SK-N-SH (cell line): ENCODE data around the gene COL1A2.

ENCODE experiments used
- EP300 ChIP-seq, 2 experiments: IDR thresholded peaks; 2 replicates each; pipeline versions ENCODE4 v1.4.0 to v1.6.1; 2012; ENCODE audit warnings: borderline replicate concordance in 1 of 2, low read depth in 1 of 2, low read length in 1 of 2
- GABPA ChIP-seq: IDR thresholded peaks from 2 replicates; pipeline ENCODE4 v1.4.0; 2012; ENCODE audit warnings: low read depth, mild to moderate bottlenecking
- NRF1 ChIP-seq: IDR thresholded peaks from 2 replicates; pipeline ENCODE4 v1.6.1; 2012; ENCODE audit warnings: low read depth, mild to moderate bottlenecking, low read length
- POLR2AphosphoS5 ChIP-seq: IDR thresholded peaks from 2 replicates; pipeline ENCODE4 v1.6.1; 2012; ENCODE audit warnings: low read depth, low read length
- TEAD4 ChIP-seq: IDR thresholded peaks from 2 replicates; pipeline ENCODE4 v1.4.0; 2012; ENCODE audit warnings: mild to moderate bottlenecking, borderline replicate concordance; ENCODE audit not compliant: insufficient read depth
- USF2 ChIP-seq: fragments of 150-350 bp; IDR thresholded peaks from 2 replicates; pipeline ENCODE4 v1.6.1; 2017; ENCODE audit warnings: antibody characterized with exemption, low read length, low read depth, borderline replicate concordance
- YY1 ChIP-seq: IDR thresholded peaks from 2 replicates; pipeline ENCODE4 v1.4.0; 2012; ENCODE audit warnings: low read depth, mild to moderate bottlenecking
- TF ChIP-seq, protein P1 (sequence below): fragments of 200-600 bp; sonication (generic); IDR thresholded peaks from 2 replicates; pipeline ENCODE4 v1.6.1; 2017; ENCODE audit warnings: antibody characterized with exemption, mild to moderate bottlenecking, moderate library complexity
- TF ChIP-seq, protein P2 (sequence below): IDR thresholded peaks from 2 replicates; pipeline ENCODE4 v1.4.0; 2012; ENCODE audit warnings: low read depth, borderline replicate concordance

- TF ChIP-seq POLR2AphosphoS5 (no peak), USF2 (no peak), NRF1 (no peak), YY1 (no peak), TEAD4 (no peak), GABPA (no peak), EP300 (IDR thresholded peaks at IDR 0.05; ENCODE audit: borderline replicate concordance in 1 of 2, low read depth in 1 of 2, low read length in 1 of 2) (no peak)
- TF ChIP-seq, protein P1, sequence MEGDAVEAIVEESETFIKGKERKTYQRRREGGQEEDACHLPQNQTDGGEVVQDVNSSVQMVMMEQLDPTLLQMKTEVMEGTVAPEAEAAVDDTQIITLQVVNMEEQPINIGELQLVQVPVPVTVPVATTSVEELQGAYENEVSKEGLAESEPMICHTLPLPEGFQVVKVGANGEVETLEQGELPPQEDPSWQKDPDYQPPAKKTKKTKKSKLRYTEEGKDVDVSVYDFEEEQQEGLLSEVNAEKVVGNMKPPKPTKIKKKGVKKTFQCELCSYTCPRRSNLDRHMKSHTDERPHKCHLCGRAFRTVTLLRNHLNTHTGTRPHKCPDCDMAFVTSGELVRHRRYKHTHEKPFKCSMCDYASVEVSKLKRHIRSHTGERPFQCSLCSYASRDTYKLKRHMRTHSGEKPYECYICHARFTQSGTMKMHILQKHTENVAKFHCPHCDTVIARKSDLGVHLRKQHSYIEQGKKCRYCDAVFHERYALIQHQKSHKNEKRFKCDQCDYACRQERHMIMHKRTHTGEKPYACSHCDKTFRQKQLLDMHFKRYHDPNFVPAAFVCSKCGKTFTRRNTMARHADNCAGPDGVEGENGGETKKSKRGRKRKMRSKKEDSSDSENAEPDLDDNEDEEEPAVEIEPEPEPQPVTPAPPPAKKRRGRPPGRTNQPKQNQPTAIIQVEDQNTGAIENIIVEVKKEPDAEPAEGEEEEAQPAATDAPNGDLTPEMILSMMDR = no peak
- TF ChIP-seq, protein P2, sequence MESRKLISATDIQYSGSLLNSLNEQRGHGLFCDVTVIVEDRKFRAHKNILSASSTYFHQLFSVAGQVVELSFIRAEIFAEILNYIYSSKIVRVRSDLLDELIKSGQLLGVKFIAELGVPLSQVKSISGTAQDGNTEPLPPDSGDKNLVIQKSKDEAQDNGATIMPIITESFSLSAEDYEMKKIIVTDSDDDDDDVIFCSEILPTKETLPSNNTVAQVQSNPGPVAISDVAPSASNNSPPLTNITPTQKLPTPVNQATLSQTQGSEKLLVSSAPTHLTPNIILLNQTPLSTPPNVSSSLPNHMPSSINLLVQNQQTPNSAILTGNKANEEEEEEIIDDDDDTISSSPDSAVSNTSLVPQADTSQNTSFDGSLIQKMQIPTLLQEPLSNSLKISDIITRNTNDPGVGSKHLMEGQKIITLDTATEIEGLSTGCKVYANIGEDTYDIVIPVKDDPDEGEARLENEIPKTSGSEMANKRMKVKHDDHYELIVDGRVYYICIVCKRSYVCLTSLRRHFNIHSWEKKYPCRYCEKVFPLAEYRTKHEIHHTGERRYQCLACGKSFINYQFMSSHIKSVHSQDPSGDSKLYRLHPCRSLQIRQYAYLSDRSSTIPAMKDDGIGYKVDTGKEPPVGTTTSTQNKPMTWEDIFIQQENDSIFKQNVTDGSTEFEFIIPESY = no peak
Observed at GRCh38 chr7:94398841-94399240, 4.1 kb downstream of the COL1A2 start.
